ENCODE measurements around the gene PFN1. TPM values are rescaled to one million over a fixed set of nuclear protein-coding genes. Genes with fewer than 3 reads are reported as not detected.

Gene PFN1
- total RNA-seq, 1 donor from 2014 or later = 370 TPM

DNA sequence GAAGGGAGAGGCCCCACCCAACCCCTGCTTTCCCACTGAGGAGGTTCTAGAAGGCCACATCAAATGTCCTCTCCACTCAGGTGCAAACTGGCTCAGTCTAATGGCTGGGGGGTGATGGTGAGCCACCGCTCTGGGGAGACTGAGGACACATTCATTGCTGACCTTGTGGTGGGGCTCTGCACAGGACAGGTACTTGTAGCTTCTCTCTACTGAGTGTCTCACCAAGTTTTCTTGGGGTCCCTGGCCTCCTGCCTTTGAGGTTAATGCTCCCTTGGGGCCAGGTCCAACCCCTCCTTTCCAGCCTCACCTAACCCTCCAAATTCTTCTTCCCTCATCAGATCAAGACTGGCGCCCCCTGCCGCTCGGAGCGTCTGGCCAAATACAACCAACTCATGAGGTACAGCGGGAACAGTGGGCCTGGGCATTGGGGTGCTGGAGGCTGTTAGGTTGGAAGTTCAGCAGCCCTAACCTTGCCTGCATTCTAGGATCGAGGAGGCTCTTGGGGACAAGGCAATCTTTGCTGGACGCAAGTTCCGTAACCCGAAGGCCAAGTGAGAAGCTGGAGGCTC, 8.2 kb upstream of the PFN1 start:
- Mint-ChIP-seq H3K27me3 (ENCODE audit: low read depth) (no peaks in the 10 kb centered on the region), H3K4me3 (no peak overlapping the region), H3K4me1 (peaks cover 3% of the 10 kb centered on the region), H3K36me3 (peaks cover 19% of the 10 kb centered on the region), H3K27ac (no peak overlapping the region), H3K9me3 (no peaks in the 10 kb centered on the region)
- DNase-seq (ENCODE audit: low spot score in 2 of 2, unreplicated experiment in 2 of 2) = no peak
- TF ChIP-seq, protein P1, sequence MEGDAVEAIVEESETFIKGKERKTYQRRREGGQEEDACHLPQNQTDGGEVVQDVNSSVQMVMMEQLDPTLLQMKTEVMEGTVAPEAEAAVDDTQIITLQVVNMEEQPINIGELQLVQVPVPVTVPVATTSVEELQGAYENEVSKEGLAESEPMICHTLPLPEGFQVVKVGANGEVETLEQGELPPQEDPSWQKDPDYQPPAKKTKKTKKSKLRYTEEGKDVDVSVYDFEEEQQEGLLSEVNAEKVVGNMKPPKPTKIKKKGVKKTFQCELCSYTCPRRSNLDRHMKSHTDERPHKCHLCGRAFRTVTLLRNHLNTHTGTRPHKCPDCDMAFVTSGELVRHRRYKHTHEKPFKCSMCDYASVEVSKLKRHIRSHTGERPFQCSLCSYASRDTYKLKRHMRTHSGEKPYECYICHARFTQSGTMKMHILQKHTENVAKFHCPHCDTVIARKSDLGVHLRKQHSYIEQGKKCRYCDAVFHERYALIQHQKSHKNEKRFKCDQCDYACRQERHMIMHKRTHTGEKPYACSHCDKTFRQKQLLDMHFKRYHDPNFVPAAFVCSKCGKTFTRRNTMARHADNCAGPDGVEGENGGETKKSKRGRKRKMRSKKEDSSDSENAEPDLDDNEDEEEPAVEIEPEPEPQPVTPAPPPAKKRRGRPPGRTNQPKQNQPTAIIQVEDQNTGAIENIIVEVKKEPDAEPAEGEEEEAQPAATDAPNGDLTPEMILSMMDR (IDR thresholded peaks at IDR 0.05; ENCODE audit: unreplicated experiment) = peak; percentile 21

DNA sequence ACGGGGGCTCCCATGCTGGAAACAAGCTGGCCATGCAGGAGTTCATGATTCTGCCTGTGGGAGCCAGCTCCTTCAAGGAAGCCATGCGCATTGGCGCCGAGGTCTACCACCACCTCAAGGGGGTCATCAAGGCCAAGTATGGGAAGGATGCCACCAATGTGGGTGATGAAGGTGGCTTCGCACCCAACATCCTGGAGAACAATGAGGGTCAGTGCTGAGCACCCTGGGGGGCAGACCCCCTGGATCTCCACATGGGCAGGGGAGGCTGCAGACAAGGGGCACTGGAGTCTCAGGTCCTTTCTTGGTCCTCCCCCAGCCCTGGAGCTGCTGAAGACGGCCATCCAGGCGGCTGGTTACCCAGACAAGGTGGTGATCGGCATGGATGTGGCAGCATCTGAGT, 6.8 kb upstream of the PFN1 start:
- TF ChIP-seq, protein P1 (IDR thresholded peaks at IDR 0.05; ENCODE audit: unreplicated experiment) = no peak
- no peaks in the 10 kb centered on the region for H3K9me3 Mint-ChIP-seq
- H3K4me1 Mint-ChIP-seq = peaks cover 18% of the 10 kb centered on the region
- no peak overlapping the region for H3K4me3 Mint-ChIP-seq
- H3K36me3 Mint-ChIP-seq = peaks cover 11% of the 10 kb centered on the region
- no peak overlapping the region for H3K27ac Mint-ChIP-seq
- no peak for DNase-seq (ENCODE audit: low spot score in 2 of 2, unreplicated experiment in 2 of 2)
- no peaks in the 10 kb centered on the region for H3K27me3 Mint-ChIP-seq (ENCODE audit: low read depth)

DNA sequence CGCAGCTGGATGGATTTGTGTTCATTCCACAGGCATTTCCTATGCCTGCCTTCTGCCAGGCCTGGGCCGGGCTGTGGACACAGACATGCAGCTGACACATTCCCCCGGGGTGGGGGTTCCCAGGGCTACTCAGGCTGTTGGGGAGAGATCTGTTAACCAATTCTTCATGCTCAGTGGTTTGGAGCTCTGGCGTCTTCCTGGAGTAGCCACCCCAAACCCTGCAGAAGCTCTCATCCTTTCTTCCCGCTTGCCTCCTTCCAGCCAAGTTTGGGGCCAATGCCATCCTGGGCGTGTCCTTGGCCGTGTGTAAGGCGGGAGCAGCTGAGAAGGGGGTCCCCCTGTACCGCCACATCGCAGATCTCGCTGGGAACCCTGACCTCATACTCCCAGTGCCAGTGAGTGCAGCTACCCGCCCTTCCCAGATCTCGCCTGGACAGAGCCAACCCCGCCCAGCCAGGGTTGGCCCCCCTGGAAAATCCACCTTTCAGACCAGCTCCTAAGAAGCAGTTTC, 5.2 kb upstream of the PFN1 start:
- H3K9me3 Mint-ChIP-seq = no peaks in the 10 kb centered on the region
- no peaks in the 10 kb centered on the region for H3K36me3 Mint-ChIP-seq
- TF ChIP-seq, protein P1 (IDR thresholded peaks at IDR 0.05; ENCODE audit: unreplicated experiment) = no peak
- no peaks in the 10 kb centered on the region for H3K27me3 Mint-ChIP-seq (ENCODE audit: low read depth)
- H3K4me3 Mint-ChIP-seq = no peak overlapping the region
- H3K27ac Mint-ChIP-seq = no peak overlapping the region
- no peak for DNase-seq (ENCODE audit: low spot score in 2 of 2, unreplicated experiment in 2 of 2)
- H3K4me1 Mint-ChIP-seq = peaks cover 19% of the 10 kb centered on the region

DNA sequence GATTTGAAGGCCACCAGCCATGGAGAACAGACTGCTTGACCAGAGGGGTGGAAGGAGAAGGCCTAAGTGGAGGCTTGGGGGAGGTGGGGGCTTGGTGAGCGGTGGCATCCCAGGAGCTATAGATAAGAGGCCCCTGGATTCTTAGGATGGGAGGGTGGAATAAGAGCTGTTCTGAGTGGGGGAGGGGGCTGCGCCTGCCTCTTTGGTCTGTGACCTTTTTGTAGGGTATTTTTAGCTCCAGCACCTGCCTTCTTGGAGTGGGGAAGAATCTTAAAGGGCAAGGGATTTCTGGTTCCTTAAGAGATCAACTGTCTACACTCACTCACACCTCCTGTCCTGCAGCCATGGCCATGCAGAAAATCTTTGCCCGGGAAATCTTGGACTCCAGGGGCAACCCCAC, 3.2 kb upstream of the PFN1 start:
- H3K9me3 Mint-ChIP-seq = no peaks in the 10 kb centered on the region
- peaks cover 26% of the 10 kb centered on the region for H3K4me1 Mint-ChIP-seq
- no peak for DNase-seq (ENCODE audit: low spot score in 2 of 2, unreplicated experiment in 2 of 2)
- no peaks in the 10 kb centered on the region for H3K36me3 Mint-ChIP-seq
- peak overlapping the region; percentile 73 for H3K4me3 Mint-ChIP-seq
- TF ChIP-seq, protein P1 (IDR thresholded peaks at IDR 0.05; ENCODE audit: unreplicated experiment) = no peak
- no peaks in the 10 kb centered on the region for H3K27me3 Mint-ChIP-seq (ENCODE audit: low read depth)
- peak overlapping the region; percentile 90 for H3K27ac Mint-ChIP-seq

DNA sequence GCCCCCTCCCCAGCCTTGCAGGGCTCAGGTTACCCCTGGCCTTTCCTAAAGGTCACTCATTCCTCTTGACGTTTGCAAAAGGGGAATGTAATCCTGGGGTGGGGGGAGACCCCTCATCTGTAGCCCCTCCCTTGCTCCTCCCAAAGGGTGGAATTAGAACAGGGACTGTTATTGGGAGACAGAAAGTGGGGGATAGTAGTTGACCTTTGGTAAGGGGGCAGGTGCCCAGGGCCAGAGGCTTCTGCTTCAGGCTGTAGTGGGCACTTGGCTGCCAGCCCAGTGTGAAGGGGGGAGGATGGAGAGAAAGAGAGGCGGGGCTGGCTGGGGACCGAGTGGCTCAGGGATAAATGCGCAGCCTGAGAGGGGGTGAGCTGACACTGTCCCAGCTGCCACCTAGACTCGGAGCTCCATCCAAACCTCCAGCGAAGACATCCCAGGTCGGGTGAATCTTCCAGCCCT, 2.4 kb upstream of the PFN1 start, which contains the start of gene ENO3:
Gene ENO3, plus strand, starts transcription at position 374 of the 459 bp plus-strand sequence. CDS start 711 bp downstream, outside the sequence.
- Mint-ChIP-seq H3K9me3 (no peaks in the 10 kb centered on the region), H3K27ac (peak within 1 kb of the TSS; percentile 90), H3K4me3 (peak within 1 kb of the TSS; percentile 73), H3K27me3 (ENCODE audit: low read depth) (no peaks in the 10 kb centered on the region), H3K4me1 (peaks cover 31% of the 10 kb centered on the region), H3K36me3 (no peaks in the 10 kb centered on the region)
- DNase-seq (ENCODE audit: low spot score in 2 of 2, unreplicated experiment in 2 of 2) = no peak
- TF ChIP-seq, protein P1 (IDR thresholded peaks at IDR 0.05; ENCODE audit: unreplicated experiment) = no peak
